Loucy (cell line): ENCODE measurements around the gene ZC3HAV1.

Experiments
- H2AFZ ChIP-seq: fragments of 200-600 bp; sonication (generic); 2 replicates; pipeline ENCODE4 v1.6.0; 2016; ENCODE audit warnings: antibody characterized with exemption, mild to moderate bottlenecking, low read length, moderate library complexity
- H3F3A ChIP-seq: fragments of 200-600 bp; 2 replicates; pipeline ENCODE4 v1.6.0; 2016; ENCODE audit warnings: antibody characterized with exemption, low read depth, mild to moderate bottlenecking
- H3K27me3 ChIP-seq: fragments of 200-600 bp; sonication (generic); 2 replicates; pipeline ENCODE4 v1.6.1; 2014; ENCODE audit warnings: low read length, mild to moderate bottlenecking; ENCODE audit not compliant: insufficient read depth, poor library complexity, severe bottlenecking
- H3K36me3 ChIP-seq: fragments of 200-600 bp; sonication (generic); 2 replicates; pipeline ENCODE4 v1.6.1; 2016; ENCODE audit warnings: low read length; ENCODE audit not compliant: insufficient read depth
- H3K4me1 ChIP-seq: fragments of 200-600 bp; sonication (generic); 2 replicates; pipeline ENCODE4 v1.5.1; 2014; ENCODE audit warnings: low read length, mild to moderate bottlenecking; ENCODE audit not compliant: insufficient read depth, poor library complexity, severe bottlenecking
- H3K4me2 ChIP-seq: fragments of 200-600 bp; sonication (generic); 2 replicates; pipeline ENCODE4 v1.6.0; 2014; ENCODE audit warnings: antibody characterized with exemption, low read length, low read depth, mild to moderate bottlenecking; ENCODE audit not compliant: poor library complexity, severe bottlenecking
- H3K4me3 ChIP-seq: fragments of 200-600 bp; sonication (generic); 2 replicates; pipeline ENCODE4 v1.5.1; 2014; ENCODE audit warnings: low read length, mild to moderate bottlenecking, mixed read lengths; ENCODE audit not compliant: poor library complexity, severe bottlenecking
- H3K79me2 ChIP-seq: fragments of 200-600 bp; sonication (generic); 2 replicates; pipeline ENCODE4 v1.6.1; 2014; ENCODE audit warnings: low read length; ENCODE audit not compliant: insufficient read depth
- H3K9ac ChIP-seq: fragments of 200-600 bp; sonication (generic); 2 replicates; pipeline ENCODE4 v1.6.0; 2014; ENCODE audit warnings: mild to moderate bottlenecking, low read depth, low read length, moderate library complexity; ENCODE audit not compliant: poor library complexity, severe bottlenecking
- H3K9me2 ChIP-seq: fragments of 200-600 bp; sonication (generic); replicated peaks from 2 replicates; pipeline ENCODE4 v1.6.1; 2016; ENCODE audit warnings: low read depth, low read length, mixed read lengths
- H3K9me3 ChIP-seq: fragments of 200-600 bp; sonication (generic); 2 replicates; pipeline ENCODE4 v1.6.1; 2014; ENCODE audit warnings: mild to moderate bottlenecking, antibody characterized with exemption, low read length, low read depth; ENCODE audit not compliant: insufficient read depth
- H4K20me1 ChIP-seq: fragments of 200-600 bp; sonication (generic); 2 replicates; pipeline ENCODE4 v1.6.0; 2014; ENCODE audit warnings: antibody characterized with exemption, low read length, mild to moderate bottlenecking; ENCODE audit not compliant: insufficient read depth, poor library complexity, severe bottlenecking
- CTCF ChIP-seq: fragments of 200-600 bp; sonication (generic); conservative IDR thresholded peaks from 2 replicates; pipeline ENCODE4 v1.5.1; 2014; ENCODE audit warnings: mild to moderate bottlenecking, antibody characterized with exemption, low read length
- EZH2phosphoT487 ChIP-seq: fragments of 200-600 bp; IDR thresholded peaks from 2 replicates; pipeline ENCODE4 v1.6.1; 2018; ENCODE audit warnings: antibody characterized with exemption, mild to moderate bottlenecking, moderate library complexity, borderline replicate concordance

ZC3HAV1 gene

GRCh38 chr7:139011373-139011772 is 98.1 kb downstream of the ZC3HAV1 start:
- Histone ChIP-seq H3K9me3 (no peaks in the 10 kb centered on the region), H4K20me1 (no peaks in the 10 kb centered on the region), H3K9me2 (no peaks in the 10 kb centered on the region), H2AFZ (no peak overlapping the region), H3K4me1 (no peaks in the 10 kb centered on the region), H3F3A (no peaks in the 10 kb centered on the region), H3K79me2 (no peaks in the 10 kb centered on the region), H3K27me3 (no peaks in the 10 kb centered on the region), H3K9ac (no peak overlapping the region), H3K36me3 (no peaks in the 10 kb centered on the region), H3K4me2 (no peak overlapping the region), H3K4me3 (no peak overlapping the region)
- TF ChIP-seq EZH2phosphoT487 (no peak), CTCF (no peak)

GRCh38 chr7:139004321-139005090 is 105.0 kb downstream of the ZC3HAV1 start:
- no peaks in the 10 kb centered on the region for H3K4me1 ChIP-seq
- H3K4me3 ChIP-seq, result no peak overlapping the region
- no peak overlapping the region for H3K9ac ChIP-seq
- no peaks in the 10 kb centered on the region for H3K27me3 ChIP-seq
- H3K9me3 ChIP-seq, result no peaks in the 10 kb centered on the region
- no peak overlapping the region for H2AFZ ChIP-seq
- TF ChIP-seq EZH2phosphoT487 (no peak), CTCF (no peak)
- H3F3A ChIP-seq, result no peaks in the 10 kb centered on the region
- H3K36me3 ChIP-seq, result no peaks in the 10 kb centered on the region
- H3K79me2 ChIP-seq, result no peaks in the 10 kb centered on the region
- no peaks in the 10 kb centered on the region for H4K20me1 ChIP-seq
- H3K4me2 ChIP-seq, result no peak overlapping the region
- no peaks in the 10 kb centered on the region for H3K9me2 ChIP-seq

- H3K4me1 ChIP-seq, result no peaks in the 10 kb centered on the region
- no peak for TF ChIP-seq EZH2phosphoT487
- TF ChIP-seq CTCF, result no peak
- H3K79me2 ChIP-seq, result no peaks in the 10 kb centered on the region
These were observed 110.1 kb downstream of the ZC3HAV1 start for GRCh38 chr7:138999414-138999813.

More at GRCh38 chr7:138999414-138999813, 110.1 kb downstream of the ZC3HAV1 start:
- Histone ChIP-seq H3K27me3 (no peaks in the 10 kb centered on the region), H3K9ac (no peak overlapping the region), H2AFZ (no peak overlapping the region), H3F3A (no peaks in the 10 kb centered on the region), H3K9me3 (no peaks in the 10 kb centered on the region), H3K4me2 (no peak overlapping the region), H4K20me1 (no peaks in the 10 kb centered on the region), H3K9me2 (no peaks in the 10 kb centered on the region), H3K36me3 (no peaks in the 10 kb centered on the region), H3K4me3 (no peak overlapping the region)
